Skeletal muscle tissue (tissue), 4 donors: ENCODE data around the gene ANGPT4. TPM values are rescaled to one million over a fixed set of nuclear protein-coding genes. Genes with fewer than 3 reads are reported as not detected.
"Not testable (repeated sequence)": the region's sequence is repeated elsewhere in the genome, so short reads cannot be mapped to it uniquely, and the experiment has no call there.

ENCODE experiments used
- H3K27ac ChIP-seq: one replicate; pipeline ENCODE4 v1.7.0; 2013; ENCODE audit warnings: mild to moderate bottlenecking, low read depth, low read length, inconsistent platforms
- H3K27me3 ChIP-seq, 3 donors: one replicate each; pipeline ENCODE4 v1.7.0; 2013; ENCODE audit warnings: low read length in 3 of 3; ENCODE audit not compliant: control insufficient read depth in 3 of 3, insufficient read depth in 3 of 3
- H3K36me3 ChIP-seq, 3 donors: one replicate each; pipeline ENCODE4 v1.7.0; 2013; ENCODE audit warnings: low read length in 3 of 3; ENCODE audit not compliant: control insufficient read depth in 3 of 3, insufficient read depth in 3 of 3
- H3K4me1 ChIP-seq, 3 donors: one replicate each; pipeline ENCODE4 v1.7.0; 2013; ENCODE audit warnings: low read length in 3 of 3, mild to moderate bottlenecking in 3 of 3; ENCODE audit not compliant: control insufficient read depth in 3 of 3, insufficient read depth in 3 of 3
- H3K4me3 ChIP-seq, 3 donors: one replicate each; pipeline ENCODE4 v1.7.0; 2013; ENCODE audit warnings: low read length in 3 of 3
- H3K9ac ChIP-seq, 3 donors: one replicate each; pipeline ENCODE4 v1.7.0; 2013; ENCODE audit warnings: low read length in 3 of 3, mild to moderate bottlenecking in 3 of 3, moderate library complexity in 2 of 3, low read depth in 1 of 3
- H3K9me3 ChIP-seq, 3 donors: one replicate each; pipeline ENCODE4 v1.7.0; 2013; ENCODE audit warnings: low read length in 3 of 3; ENCODE audit not compliant: control insufficient read depth in 3 of 3
- total RNA-seq: library from RNA; depleted of rRNA; stranded (reverse); fragments of >200 nt; gene quantifications from one replicate; pipeline ENCODE4 v1.2.3, GENCODE V29; 2014
- donor health status: Osteomylitis.

The ANGPT4 gene
- total RNA-seq, 1 donor from 2014 or later, result under 0.01 TPM

- H3K9ac ChIP-seq, result no peak overlapping the region
- H3K9me3 ChIP-seq, result no peaks in the 10 kb centered on the region
- no peaks in the 10 kb centered on the region for H3K36me3 ChIP-seq
- peak overlapping the region; percentile 70 for H3K27ac ChIP-seq
- H3K27me3 ChIP-seq, result peaks cover 0 to 9% (median 5%) of the 10 kb centered on the region in 3 donors
- H3K4me3 ChIP-seq, result no peak overlapping the region
- H3K4me1 ChIP-seq, result peaks cover 2 to 9% (median 9%) of the 10 kb centered on the region in 3 donors
Measured at GRCh38 chr20:910132-910869, 5.8 kb downstream of the ANGPT4 start.

DNA sequence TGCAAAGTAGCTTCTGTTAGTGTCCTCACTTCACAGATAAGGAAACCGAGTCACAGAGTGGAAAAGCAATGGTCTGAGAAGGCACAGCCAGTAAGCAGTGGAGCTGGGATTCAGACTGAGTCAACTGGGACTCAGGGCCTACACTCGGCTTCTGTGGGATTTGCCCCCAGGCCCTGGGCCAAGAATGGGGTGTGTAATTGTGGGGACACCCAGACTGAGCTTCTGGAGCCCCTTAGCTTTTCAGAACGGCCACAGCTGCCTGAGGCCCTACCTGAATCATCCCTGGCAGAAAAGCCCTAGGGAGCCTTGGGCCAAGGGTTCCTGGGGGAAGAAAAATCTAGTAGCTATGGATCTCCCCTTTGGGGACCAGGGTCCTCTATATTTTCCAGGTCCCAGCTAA is 6.5 kb downstream of the ANGPT4 start:
- Histone ChIP-seq H3K27me3 (peaks cover 0 to 6% (median 5%) of the 10 kb centered on the region in 3 donors), H3K9me3 (no peaks in the 10 kb centered on the region), H3K36me3 (no peaks in the 10 kb centered on the region), H3K4me3 (no peak overlapping the region), H3K4me1 (peaks cover 2 to 9% (median 4%) of the 10 kb centered on the region in 3 donors), H3K9ac (no peak overlapping the region), H3K27ac (no peak overlapping the region)

DNA sequence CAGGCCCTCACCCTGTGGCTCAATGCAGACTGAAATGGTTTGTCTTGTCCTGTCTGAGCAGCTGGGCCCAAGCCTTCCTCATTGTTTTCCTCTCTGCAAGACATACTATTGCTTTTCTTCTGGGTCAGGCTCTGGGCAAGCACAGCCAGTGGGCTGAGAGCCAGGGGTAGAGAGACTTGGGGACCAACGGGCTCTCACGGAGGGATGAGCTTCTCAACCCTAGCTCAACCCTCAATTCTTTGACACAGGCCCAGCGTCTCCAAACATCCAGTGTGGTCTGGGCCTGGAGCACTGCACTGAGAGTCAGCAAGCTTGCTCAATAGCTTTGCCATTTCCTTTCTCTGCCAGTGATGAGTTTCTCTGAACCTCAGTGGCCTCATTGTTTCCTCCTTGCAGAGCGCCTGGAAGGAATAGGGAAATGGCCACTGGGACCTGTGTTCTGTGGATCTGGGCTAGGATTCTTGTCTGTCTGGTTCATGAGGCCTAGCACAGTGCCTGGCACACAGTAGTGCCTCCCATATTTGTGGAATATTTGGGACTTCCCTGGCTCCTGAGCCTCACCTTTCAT is 9.3 kb downstream of the ANGPT4 start:
- Histone ChIP-seq H3K9ac (no peak overlapping the region), H3K27ac (no peak overlapping the region), H3K4me3 (no peak overlapping the region), H3K36me3 (no peaks in the 10 kb centered on the region), H3K27me3 (peaks cover 0 to 4% (median 0%) of the 10 kb centered on the region in 3 donors), H3K9me3 (no peaks in the 10 kb centered on the region), H3K4me1 (peaks cover 2 to 9% (median 4%) of the 10 kb centered on the region in 3 donors)

DNA sequence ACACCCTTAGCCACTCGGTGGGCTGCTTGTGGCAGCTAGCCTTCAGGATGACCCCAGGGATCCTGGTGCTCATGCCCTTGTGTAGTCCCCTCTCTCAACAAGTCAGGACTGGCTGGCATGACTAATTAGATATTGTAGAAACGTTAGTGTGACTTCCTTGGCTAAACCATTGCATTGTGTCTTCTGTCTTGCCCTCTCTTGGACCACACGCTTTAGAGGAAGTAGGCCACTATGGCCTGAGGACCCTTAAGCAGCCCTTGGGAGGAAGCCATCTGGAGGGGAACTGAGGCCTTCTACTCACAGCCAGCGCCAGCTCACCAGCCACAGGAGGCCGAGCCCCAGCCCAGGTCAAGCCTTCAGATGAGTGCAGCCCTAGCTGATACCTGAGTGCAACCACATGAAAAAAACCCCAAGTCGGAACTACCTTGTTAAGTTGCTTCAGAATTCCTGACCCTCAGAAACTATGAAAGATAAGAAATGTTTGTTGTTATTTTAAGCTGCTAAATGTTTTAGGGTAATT is 10.1 kb downstream of the ANGPT4 start:
- H3K27me3 ChIP-seq, result peaks cover 0 to 4% (median 0%) of the 10 kb centered on the region in 3 donors
- H3K4me3 ChIP-seq, result no peak overlapping the region
- H3K36me3 ChIP-seq, result no peaks in the 10 kb centered on the region
- no peak overlapping the region for H3K27ac ChIP-seq
- H3K9me3 ChIP-seq, result no peaks in the 10 kb centered on the region
- no peak overlapping the region for H3K9ac ChIP-seq
- H3K4me1 ChIP-seq, result peaks cover 2 to 6% (median 4%) of the 10 kb centered on the region in 3 donors

- Histone ChIP-seq H3K4me3 (no peak overlapping the region), H3K9ac (no peak overlapping the region), H3K27ac (no peak overlapping the region), H3K9me3 (no peaks in the 10 kb centered on the region), H3K36me3 (no peaks in the 10 kb centered on the region), H3K4me1 (peaks cover 2 to 4% (median 4%) of the 10 kb centered on the region in 3 donors), H3K27me3 (peaks cover 0 to 1% (median 0%) of the 10 kb centered on the region in 3 donors)
Measured at GRCh38 chr20:905396-905961, 10.7 kb downstream of the ANGPT4 start.

- Histone ChIP-seq H3K9ac (no peak overlapping the region), H3K27ac (no peak overlapping the region)
Measured at GRCh38 chr20:904039-904545, 12.0 kb downstream of the ANGPT4 start.

GRCh38 chr20:897436-897835 is 18.7 kb downstream of the ANGPT4 start:
- H3K4me3 ChIP-seq, H3K4me1 ChIP-seq, H3K36me3 ChIP-seq, H3K9ac ChIP-seq, H3K27me3 ChIP-seq, H3K27ac ChIP-seq, H3K9me3 ChIP-seq: not testable (repeated sequence)

More at GRCh38 chr20:904039-904545, 12.0 kb downstream of the ANGPT4 start:
- H3K4me1 ChIP-seq, result peaks cover 0 to 4% (median 4%) of the 10 kb centered on the region in 3 donors
- H3K36me3 ChIP-seq, result no peaks in the 10 kb centered on the region
- H3K27me3 ChIP-seq, result no peaks in the 10 kb centered on the region
- H3K4me3 ChIP-seq, result no peak overlapping the region
- H3K9me3 ChIP-seq, result no peaks in the 10 kb centered on the region

DNA sequence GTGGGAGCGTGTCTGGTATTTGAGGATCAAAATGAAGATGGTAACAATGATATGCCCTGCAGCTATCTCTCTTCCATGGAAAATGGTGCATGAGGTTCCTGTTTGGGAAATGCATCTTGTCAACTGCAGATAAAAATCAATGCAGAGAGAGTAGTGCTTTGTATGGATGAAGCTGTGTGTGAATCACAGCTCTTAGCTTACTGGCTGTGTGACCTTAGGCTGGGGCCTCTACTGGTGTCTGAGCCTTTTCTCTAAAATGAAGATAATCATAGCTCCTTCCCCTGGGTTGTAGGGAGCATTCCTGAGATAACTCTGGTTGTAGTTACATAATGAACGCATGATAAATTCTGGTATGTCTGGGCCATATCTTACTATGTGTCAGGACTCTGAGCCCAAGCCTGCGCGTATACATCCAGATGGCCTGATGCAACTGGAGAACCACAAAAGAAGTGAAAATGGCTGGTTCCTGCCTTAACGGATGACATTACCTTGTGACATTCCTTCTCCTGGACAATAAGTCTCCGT is 19.6 kb downstream of the ANGPT4 start:
- no peak overlapping the region for H3K27ac ChIP-seq
- H3K4me1 ChIP-seq, result peaks cover 0 to 3% (median under 1%) of the 10 kb centered on the region in 3 donors
- H3K27me3 ChIP-seq, result peaks cover 0 to 3% (median 0%) of the 10 kb centered on the region in 3 donors
- no peaks in the 10 kb centered on the region for H3K36me3 ChIP-seq
- H3K4me3 ChIP-seq, result no peak overlapping the region
- H3K9me3 ChIP-seq, result no peaks in the 10 kb centered on the region
- H3K9ac ChIP-seq, result no peak overlapping the region

- not testable (repeated sequence) for H3K27me3 ChIP-seq, H3K36me3 ChIP-seq, H3K9ac ChIP-seq, H3K9me3 ChIP-seq, H3K27ac ChIP-seq, H3K4me3 ChIP-seq
- peaks cover 12 to 16% (median 13%) of the 10 kb centered on the region in 3 donors for H3K4me1 ChIP-seq
Measured at GRCh38 chr20:892371-892770, 23.8 kb downstream of the ANGPT4 start.
